ENCODE data around the gene FCSK.

Gene FCSK

DNA sequence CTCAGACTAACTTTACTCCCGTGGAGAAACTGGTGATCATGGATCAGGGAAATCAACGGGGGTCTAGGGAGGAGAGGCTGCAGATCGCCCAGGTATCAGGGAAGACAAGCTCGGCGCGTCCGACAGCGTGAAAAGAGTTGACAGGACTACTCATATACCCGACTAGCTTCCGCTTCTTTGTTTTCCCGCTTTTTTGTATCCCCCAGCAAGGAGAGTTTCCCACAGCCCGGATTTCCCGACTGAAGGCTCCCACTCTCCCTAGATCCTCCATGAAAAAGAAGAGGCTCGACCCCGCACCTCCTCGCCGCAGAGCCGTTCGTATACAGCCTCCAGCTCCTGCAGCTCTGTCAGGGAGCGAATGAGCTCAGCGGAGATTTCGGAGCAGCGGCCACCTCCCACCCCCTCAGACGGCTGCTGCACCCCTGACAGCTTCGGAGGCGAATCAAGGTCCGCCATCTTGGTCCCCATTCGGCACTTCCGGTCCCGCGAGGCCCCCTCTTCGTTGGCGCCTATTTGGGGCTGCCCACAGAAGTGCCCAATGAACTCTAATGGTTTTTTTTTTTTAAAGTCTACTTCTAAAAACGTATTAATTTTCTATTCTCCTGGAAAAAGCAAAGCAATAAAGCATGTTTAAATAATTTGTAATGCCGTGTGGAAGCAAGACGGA, 68.8 kb downstream of the FCSK start, which contains the start of gene COG4:
Gene COG4 (minus strand): TSS at position 479 of the 667 bp plus-strand sequence. CDS start 11 bp downstream, at position 468.
- TF ChIP-seq FOXM1 (IDR thresholded peaks at IDR 0.05; ENCODE audit: borderline replicate concordance, low read depth) (no peak; the same call in 1 of the 2 replicates), EGR1 (IDR thresholded peaks at IDR 0.05) (0 out of 2 replicates have a peak, but pooled peaks have one; percentile 29), TCF12 (IDR thresholded peaks at IDR 0.05; ENCODE audit: low read depth) (no peak; the same call in 1 of the 2 replicates), EP300 (IDR thresholded peaks at IDR 0.05; ENCODE audit: borderline replicate concordance) (no peak), CREB1 (IDR thresholded peaks at IDR 0.05; ENCODE audit: low read depth) (no peak), YY1 (IDR thresholded peaks at IDR 0.05; ENCODE audit: low read depth) (peak; percentile 92), TAF1 (IDR thresholded peaks at IDR 0.05; ENCODE audit: low read depth) (peak; percentile 90), TEAD4 (IDR thresholded peaks at IDR 0.05) (peak; percentile 2; the same call in 1 of the 2 replicates)
- TF ChIP-seq, protein P1, sequence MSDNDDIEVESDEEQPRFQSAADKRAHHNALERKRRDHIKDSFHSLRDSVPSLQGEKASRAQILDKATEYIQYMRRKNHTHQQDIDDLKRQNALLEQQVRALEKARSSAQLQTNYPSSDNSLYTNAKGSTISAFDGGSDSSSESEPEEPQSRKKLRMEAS (IDR thresholded peaks at IDR 0.05), result no peak
- TF ChIP-seq, protein P2, sequence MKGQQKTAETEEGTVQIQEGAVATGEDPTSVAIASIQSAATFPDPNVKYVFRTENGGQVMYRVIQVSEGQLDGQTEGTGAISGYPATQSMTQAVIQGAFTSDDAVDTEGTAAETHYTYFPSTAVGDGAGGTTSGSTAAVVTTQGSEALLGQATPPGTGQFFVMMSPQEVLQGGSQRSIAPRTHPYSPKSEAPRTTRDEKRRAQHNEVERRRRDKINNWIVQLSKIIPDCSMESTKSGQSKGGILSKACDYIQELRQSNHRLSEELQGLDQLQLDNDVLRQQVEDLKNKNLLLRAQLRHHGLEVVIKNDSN (IDR thresholded peaks at IDR 0.05), result no peak

DNA sequence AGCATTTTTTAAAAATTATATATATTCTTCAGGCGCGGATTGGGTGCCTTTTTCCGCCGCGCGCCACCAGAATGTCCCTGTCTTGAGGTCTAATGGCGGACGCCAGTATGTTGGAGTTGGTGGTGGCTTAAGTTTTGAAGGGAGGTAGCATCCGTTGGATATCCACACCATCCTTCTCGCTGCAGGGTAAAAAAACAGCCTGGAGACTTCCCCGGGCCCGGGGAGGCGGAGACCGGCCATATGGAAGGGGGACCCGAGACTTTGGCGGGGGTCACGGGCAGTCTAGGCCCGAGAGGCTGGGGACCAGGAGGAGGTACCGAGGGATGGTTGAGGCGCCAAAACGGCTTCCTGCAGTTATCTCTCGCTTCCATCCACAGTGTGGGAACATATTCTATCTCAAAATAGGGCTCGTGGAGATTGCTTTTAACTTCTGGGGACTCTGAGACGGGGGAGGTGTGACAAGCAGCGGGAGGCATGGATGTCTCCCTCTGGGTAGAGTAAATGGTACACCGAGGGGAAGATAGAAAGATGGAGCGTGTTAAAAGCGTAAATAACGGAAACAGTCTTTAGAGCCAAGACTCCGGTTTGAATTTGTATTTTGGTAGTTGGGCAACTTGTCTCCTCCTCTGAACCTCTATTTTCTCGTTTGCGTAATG, 69.5 kb downstream of the FCSK start, which contains the start of gene SF3B3:
Gene SF3B3 (plus strand): TSS at position 74 of the 656 bp plus-strand sequence. CDS start 2,841 bp downstream, outside the sequence.
- TF ChIP-seq, protein P1 (IDR thresholded peaks at IDR 0.05), result peak; percentile 90
- TF ChIP-seq YY1 (IDR thresholded peaks at IDR 0.05; ENCODE audit: low read depth), result peak; percentile 83
- TF ChIP-seq TAF1 (IDR thresholded peaks at IDR 0.05; ENCODE audit: low read depth), result peak; percentile 99
- peak; percentile 93; the same call in 1 of the 2 replicates for TF ChIP-seq FOXM1 (IDR thresholded peaks at IDR 0.05; ENCODE audit: borderline replicate concordance, low read depth)
- TF ChIP-seq, protein P2 (IDR thresholded peaks at IDR 0.05), result no peak
- no peak for TF ChIP-seq EGR1 (IDR thresholded peaks at IDR 0.05)
- TF ChIP-seq TCF12 (IDR thresholded peaks at IDR 0.05; ENCODE audit: low read depth), result no peak
- TF ChIP-seq TEAD4 (IDR thresholded peaks at IDR 0.05), result no peak; the same call in 1 of the 2 replicates

DNA sequence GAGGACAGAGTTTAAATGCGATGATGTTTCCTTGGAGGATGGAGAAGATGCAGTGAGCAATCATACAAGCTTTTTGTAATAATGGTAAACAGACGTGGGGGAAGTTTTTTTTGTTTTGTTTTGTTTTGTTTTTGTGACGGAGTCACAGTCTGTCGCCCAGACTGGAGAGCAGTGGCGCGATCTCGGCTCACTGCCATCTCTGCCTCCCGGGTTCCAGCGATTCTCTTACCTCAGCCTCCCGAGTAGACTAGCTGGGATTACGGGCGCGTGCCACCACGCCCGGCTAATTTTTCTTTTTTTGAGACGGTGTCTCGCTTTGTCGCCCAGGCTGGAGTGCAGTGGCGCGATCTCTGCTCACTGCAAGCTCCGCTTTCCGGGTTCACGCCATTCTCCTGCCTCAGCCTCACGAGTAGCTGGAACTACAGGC, 70.0 kb downstream of the FCSK start:
- 0 out of 2 replicates have a peak, but pooled peaks have one; percentile 43 for TF ChIP-seq CEBPB (IDR thresholded peaks at IDR 0.05)

DNA sequence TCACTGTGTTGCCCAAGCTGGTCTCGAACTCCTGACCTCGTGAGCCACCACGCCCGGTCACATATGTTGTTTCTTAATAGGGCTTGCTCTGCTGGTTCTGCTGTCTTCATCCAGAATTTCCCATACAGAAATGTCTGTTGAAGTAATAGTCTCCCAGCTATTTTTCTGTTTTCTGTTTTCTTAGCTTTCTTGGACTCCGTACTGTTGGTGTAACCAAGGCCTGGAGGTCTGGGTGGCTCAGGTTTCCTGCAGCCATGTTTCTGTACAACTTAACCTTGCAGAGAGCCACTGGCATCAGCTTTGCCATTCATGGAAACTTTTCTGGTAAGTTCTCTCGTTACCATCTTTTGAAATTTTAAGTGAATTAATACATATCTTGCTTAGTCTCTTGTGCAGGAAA, 72.0 kb downstream of the FCSK start:
- TF ChIP-seq ZBTB7A (IDR thresholded peaks at IDR 0.05; ENCODE audit: low read depth) (no peak), YY1 (IDR thresholded peaks at IDR 0.05; ENCODE audit: low read depth) (no peak), FOXM1 (IDR thresholded peaks at IDR 0.05; ENCODE audit: borderline replicate concordance, low read depth) (no peak), CREB1 (IDR thresholded peaks at IDR 0.05; ENCODE audit: low read depth) (no peak), TEAD4 (IDR thresholded peaks at IDR 0.05) (no peak), TAF1 (IDR thresholded peaks at IDR 0.05; ENCODE audit: low read depth) (no peak), RAD21 (IDR thresholded peaks at IDR 0.05; ENCODE audit: low read depth) (no peak), EP300 (IDR thresholded peaks at IDR 0.05; ENCODE audit: borderline replicate concordance) (no peak), NFIC (IDR thresholded peaks at IDR 0.05) (no peak), TCF12 (IDR thresholded peaks at IDR 0.05; ENCODE audit: low read depth) (no peak), EGR1 (IDR thresholded peaks at IDR 0.05) (no peak)
- TF ChIP-seq, protein P3, sequence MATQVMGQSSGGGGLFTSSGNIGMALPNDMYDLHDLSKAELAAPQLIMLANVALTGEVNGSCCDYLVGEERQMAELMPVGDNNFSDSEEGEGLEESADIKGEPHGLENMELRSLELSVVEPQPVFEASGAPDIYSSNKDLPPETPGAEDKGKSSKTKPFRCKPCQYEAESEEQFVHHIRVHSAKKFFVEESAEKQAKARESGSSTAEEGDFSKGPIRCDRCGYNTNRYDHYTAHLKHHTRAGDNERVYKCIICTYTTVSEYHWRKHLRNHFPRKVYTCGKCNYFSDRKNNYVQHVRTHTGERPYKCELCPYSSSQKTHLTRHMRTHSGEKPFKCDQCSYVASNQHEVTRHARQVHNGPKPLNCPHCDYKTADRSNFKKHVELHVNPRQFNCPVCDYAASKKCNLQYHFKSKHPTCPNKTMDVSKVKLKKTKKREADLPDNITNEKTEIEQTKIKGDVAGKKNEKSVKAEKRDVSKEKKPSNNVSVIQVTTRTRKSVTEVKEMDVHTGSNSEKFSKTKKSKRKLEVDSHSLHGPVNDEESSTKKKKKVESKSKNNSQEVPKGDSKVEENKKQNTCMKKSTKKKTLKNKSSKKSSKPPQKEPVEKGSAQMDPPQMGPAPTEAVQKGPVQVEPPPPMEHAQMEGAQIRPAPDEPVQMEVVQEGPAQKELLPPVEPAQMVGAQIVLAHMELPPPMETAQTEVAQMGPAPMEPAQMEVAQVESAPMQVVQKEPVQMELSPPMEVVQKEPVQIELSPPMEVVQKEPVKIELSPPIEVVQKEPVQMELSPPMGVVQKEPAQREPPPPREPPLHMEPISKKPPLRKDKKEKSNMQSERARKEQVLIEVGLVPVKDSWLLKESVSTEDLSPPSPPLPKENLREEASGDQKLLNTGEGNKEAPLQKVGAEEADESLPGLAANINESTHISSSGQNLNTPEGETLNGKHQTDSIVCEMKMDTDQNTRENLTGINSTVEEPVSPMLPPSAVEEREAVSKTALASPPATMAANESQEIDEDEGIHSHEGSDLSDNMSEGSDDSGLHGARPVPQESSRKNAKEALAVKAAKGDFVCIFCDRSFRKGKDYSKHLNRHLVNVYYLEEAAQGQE (IDR thresholded peaks at IDR 0.05; ENCODE audit: low read depth), result no peak
- TF ChIP-seq, protein P1 (IDR thresholded peaks at IDR 0.05), result no peak
- TF ChIP-seq, protein P2 (IDR thresholded peaks at IDR 0.05), result no peak

DNA sequence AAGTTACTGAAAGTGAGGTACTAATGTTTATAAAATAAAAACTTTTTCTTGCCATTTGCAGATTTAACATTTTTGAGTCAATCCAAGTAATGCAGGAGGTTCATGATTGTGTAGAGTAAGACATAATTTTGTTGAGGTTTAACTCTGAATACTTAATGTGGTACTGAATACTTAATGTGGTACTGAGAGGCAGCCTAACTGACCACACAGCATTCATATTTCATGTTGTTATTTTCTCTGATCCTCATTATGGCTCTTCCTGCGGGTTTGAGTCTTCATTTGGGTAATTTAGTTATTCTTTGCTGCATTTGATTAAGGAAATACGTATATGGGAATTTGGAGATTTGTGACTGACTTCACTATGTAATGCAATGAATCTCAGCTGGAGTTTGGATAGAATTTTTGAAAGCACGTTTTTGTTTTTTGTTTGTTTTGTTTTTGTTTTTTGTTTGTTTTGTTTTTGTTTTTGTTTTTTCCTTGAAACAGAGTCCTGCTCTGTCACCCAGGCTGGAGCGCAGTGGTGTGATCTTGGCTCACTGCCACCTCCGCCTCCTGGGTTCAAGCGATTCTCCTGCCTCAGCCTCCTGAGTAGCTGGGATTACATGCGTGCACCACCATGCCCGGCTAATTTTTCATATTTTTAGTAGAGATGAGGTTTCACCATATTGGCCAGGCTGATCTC, 73.1 kb downstream of the FCSK start:
- TF ChIP-seq CEBPB (IDR thresholded peaks at IDR 0.05) (no peak), EP300 (IDR thresholded peaks at IDR 0.05; ENCODE audit: borderline replicate concordance) (no peak), RAD21 (IDR thresholded peaks at IDR 0.05; ENCODE audit: low read depth) (no peak), CREB1 (IDR thresholded peaks at IDR 0.05; ENCODE audit: low read depth) (no peak), NFIC (IDR thresholded peaks at IDR 0.05) (no peak), TEAD4 (IDR thresholded peaks at IDR 0.05) (no peak), TAF1 (IDR thresholded peaks at IDR 0.05; ENCODE audit: low read depth) (no peak), ZBTB7A (IDR thresholded peaks at IDR 0.05; ENCODE audit: low read depth) (no peak), YY1 (IDR thresholded peaks at IDR 0.05; ENCODE audit: low read depth) (no peak), EGR1 (IDR thresholded peaks at IDR 0.05) (no peak), FOXM1 (IDR thresholded peaks at IDR 0.05; ENCODE audit: borderline replicate concordance, low read depth) (no peak), TCF12 (IDR thresholded peaks at IDR 0.05; ENCODE audit: low read depth) (no peak)
- TF ChIP-seq, protein P3 (IDR thresholded peaks at IDR 0.05; ENCODE audit: low read depth), result no peak
- TF ChIP-seq, protein P2 (IDR thresholded peaks at IDR 0.05), result no peak
- TF ChIP-seq, protein P1 (IDR thresholded peaks at IDR 0.05), result no peak
